ENCODE results near the gene ZBTB20.
"Not testable (repeated sequence)": the region's sequence is repeated elsewhere in the genome, so short reads cannot be mapped to it uniquely, and the experiment has no call there.

Gene ZBTB20

GRCh38 chr3:115147329-115148141 lies 447 bp upstream of the ZBTB20 start:
- peak; percentile 93 for DNase-seq (ENCODE audit: low spot score)

- peak; percentile 52 for DNase-seq (ENCODE audit: low spot score)
These were observed 1.1 kb downstream of the ZBTB20 start for GRCh38 chr3:115146032-115146417.

GRCh38 chr3:115141033-115141757 lies 5.9 kb downstream of the ZBTB20 start:
- DNase-seq (ENCODE audit: low spot score), result no peak

- DNase-seq (ENCODE audit: low spot score), result no peak
These were observed 8.0 kb downstream of the ZBTB20 start for GRCh38 chr3:115139072-115139471.

- DNase-seq (ENCODE audit: low spot score), result no peak
These were observed 12.3 kb downstream of the ZBTB20 start for GRCh38 chr3:115134648-115135347.

- DNase-seq (ENCODE audit: low spot score), result no peak
These were observed 19.9 kb downstream of the ZBTB20 start for GRCh38 chr3:115127208-115127607.

GRCh38 chr3:115120597-115120996 lies 26.5 kb downstream of the ZBTB20 start:
- DNase-seq (ENCODE audit: low spot score), result no peak

GRCh38 chr3:115113367-115113766 lies 33.7 kb downstream of the ZBTB20 start:
- DNase-seq (ENCODE audit: low spot score), result peak; percentile 49

- DNase-seq (ENCODE audit: low spot score), result peak; percentile 8
These were observed 35.5 kb downstream of the ZBTB20 start for GRCh38 chr3:115111632-115112031.

GRCh38 chr3:115110830-115111229 lies 36.3 kb downstream of the ZBTB20 start:
- no peak for DNase-seq (ENCODE audit: low spot score)

- not testable (repeated sequence) for DNase-seq (ENCODE audit: low spot score)
These were observed 37.0 kb downstream of the ZBTB20 start for GRCh38 chr3:115110066-115110465.

GRCh38 chr3:115108614-115109013 lies 38.5 kb downstream of the ZBTB20 start:
- no peak for DNase-seq (ENCODE audit: low spot score)

- DNase-seq (ENCODE audit: low spot score), result no peak
These were observed 45.0 kb downstream of the ZBTB20 start for GRCh38 chr3:115102046-115102445.

- DNase-seq (ENCODE audit: low spot score), result no peak
These were observed 46.3 kb downstream of the ZBTB20 start for GRCh38 chr3:115100806-115101205.

GRCh38 chr3:115099986-115100571 lies 47.0 kb downstream of the ZBTB20 start:
- DNase-seq (ENCODE audit: low spot score), result peak; percentile 17

GRCh38 chr3:115099134-115099985 lies 47.7 kb downstream of the ZBTB20 start:
- DNase-seq (ENCODE audit: low spot score), result no peak

GRCh38 chr3:115098354-115099073 lies 48.6 kb downstream of the ZBTB20 start:
- no peak for DNase-seq (ENCODE audit: low spot score)

- DNase-seq (ENCODE audit: low spot score), result no peak
These were observed 51.9 kb downstream of the ZBTB20 start for GRCh38 chr3:115095236-115095635.

- DNase-seq (ENCODE audit: low spot score), result peak; percentile 79
These were observed 54.8 kb downstream of the ZBTB20 start for GRCh38 chr3:115092220-115092791.

GRCh38 chr3:115090712-115091111 lies 56.4 kb downstream of the ZBTB20 start:
- no peak for DNase-seq (ENCODE audit: low spot score)

Data from AG20443 (cell line).